K562 (cell line): ENCODE measurements around the gene AIMP2. TPM values are rescaled to one million over a fixed set of nuclear protein-coding genes. Genes with fewer than 3 reads are reported as not detected.

Source experiments
- CBX1 ChIP-seq: sonication (generic); IDR thresholded peaks from 2 replicates; pipeline ENCODE4 v1.6.1; 2016; ENCODE audit warnings: antibody characterized with exemption, low read depth, mild to moderate bottlenecking
- DMBX1 ChIP-seq: fragments of 250-450 bp; sonication (Bioruptor Pico); IDR thresholded peaks from 2 replicates; pipeline ENCODE4 v1.8.0; 2022; ENCODE audit warnings: inconsistent platforms, mild to moderate bottlenecking, moderate library complexity, borderline replicate concordance
- JUN ChIP-seq, 2 experiments: sonication (generic) in 1 of 2; formaldehyde crosslinking in 1 of 2; IDR thresholded peaks; 2 replicates each; pipeline versions ENCODE4 v1.6.1 to v1.8.0; 2012 to 2022; ENCODE audit warnings: borderline replicate concordance in 2 of 2, mild to moderate bottlenecking in 2 of 2, improper control_type of control experiment in 1 of 2, low read depth in 1 of 2, low read length in 1 of 2, missing genetic modification reagents in 1 of 2
- NR4A1 ChIP-seq, 2 experiments: fragments of 250-450 bp in 1 of 2; fragments of 450-650 bp in 1 of 2; sonication (Bioruptor Pico) in 1 of 2; IDR thresholded peaks; 2 replicates each; pipeline versions ENCODE4 v1.4.0 to v1.6.1; 2016 to 2020; ENCODE audit warnings: mild to moderate bottlenecking in 2 of 2, missing compliant biosample characterization in 1 of 2, missing genetic modification characterization in 1 of 2, moderate library complexity in 1 of 2
- RBM15 ChIP-seq: fragments of 200-400 bp; formaldehyde crosslinking; IDR thresholded peaks from 2 replicates; pipeline ENCODE4 v1.6.1; 2018; ENCODE audit warnings: mild to moderate bottlenecking, low read length, moderate library complexity; ENCODE audit not compliant: insufficient read depth
- SMARCB1 ChIP-seq: IDR thresholded peaks from 2 replicates; pipeline ENCODE4 v1.6.1; 2011; ENCODE audit warnings: improper control_type of control experiment, low read depth; ENCODE audit not compliant: insufficient read length
- ZNF134 ChIP-seq: fragments of 250-450 bp; sonication (Bioruptor Pico); conservative IDR thresholded peaks from 2 replicates; pipeline ENCODE4 v1.4.0; 2020
- ZNF197 ChIP-seq: fragments of 200-800 bp; sonication (Bioruptor generic); IDR thresholded peaks from 2 replicates; pipeline ENCODE4 v1.6.1; 2016; ENCODE audit warnings: low read depth, missing genetic modification characterization, missing compliant biosample characterization
- ZNF644 ChIP-seq: fragments of 200-800 bp; sonication (Bioruptor generic); IDR thresholded peaks from 2 replicates; pipeline ENCODE4 v1.6.1; 2016; ENCODE audit warnings: low read depth, missing genetic modification characterization, missing compliant biosample characterization
- ZNF668 ChIP-seq: fragments of 250-450 bp; sonication (Bioruptor Pico); IDR thresholded peaks from 2 replicates; pipeline ENCODE4 v1.8.0; 2022; ENCODE audit warnings: mild to moderate bottlenecking, inconsistent platforms
- ZNF766 ChIP-seq: fragments of 200-800 bp; sonication (Bioruptor generic); conservative IDR thresholded peaks from 2 replicates; pipeline ENCODE4 v1.6.1; 2016; ENCODE audit warnings: missing genetic modification characterization, missing compliant biosample characterization
- polyA plus RNA-seq, 8 experiments: library from polyadenylated mRNA; depleted of rRNA in 4 of 8; stranded (reverse) in 5 of 8; unstranded in 3 of 8; fragments of >200 nt; fragmentation: Nextera tagmentation in 2 of 8; fragmentation: Illumina TruSeq in 1 of 8; extraction: Ambion mirVana in 2 of 8; extraction: Trizol in 1 of 8; gene quantifications; 2 replicates each; pipeline versions ENCODE4 v1.2.1 to v1.2.3, GENCODE V29; 2011 to 2014; ENCODE audit warnings: inconsistent platforms in 1 of 8, missing spikeins in 1 of 8
- total RNA-seq, 7 experiments: library from RNA; depleted of rRNA in 6 of 7; stranded (reverse); fragments of >200 nt in 6 of 7; fragmentation: Illumina TruSeq in 2 of 7; extraction: Trizol in 2 of 7; gene quantifications; 2 replicates each; pipeline versions ENCODE4 v1.2.1 to v1.2.3, GENCODE V29; 2011 to 2021; ENCODE audit warnings: low replicate concordance in 1 of 7
- TF ChIP-seq, protein P1 (sequence below), 2 experiments: fragments of 450-650 bp in 1 of 2; sonication (generic) in 1 of 2; formaldehyde crosslinking in 1 of 2; IDR thresholded peaks in 1 of 2; conservative IDR thresholded peaks in 1 of 2; 2 replicates each; pipeline versions ENCODE4 v1.6.1 to v1.8.1; 2016 to 2023; ENCODE audit warnings: mild to moderate bottlenecking in 2 of 2, moderate library complexity in 2 of 2, inconsistent platforms in 1 of 2, missing genetic modification reagents in 1 of 2
- TF ChIP-seq, protein P2 (sequence below): fragments of 250-450 bp; sonication (Bioruptor Pico); IDR thresholded peaks from 2 replicates; pipeline ENCODE4 v1.4.0; 2020
- TF ChIP-seq, protein P3 (sequence below): fragments of 450-650 bp; formaldehyde crosslinking; IDR thresholded peaks from 2 replicates; pipeline ENCODE4 v1.4.0; 2020; ENCODE audit warnings: mild to moderate bottlenecking, moderate library complexity
- TF ChIP-seq, protein P4 (sequence below): fragments of 450-650 bp; IDR thresholded peaks from 2 replicates; pipeline ENCODE4 v1.6.1; 2016; ENCODE audit warnings: borderline replicate concordance

The AIMP2 gene
- total and polyA plus RNA-seq, 9 of the 15 experiments (the other 6 are each of a cell fraction or from before 2014, with no cell fraction given) = 47.5 to 84.9 (median 63.5) TPM

DNA sequence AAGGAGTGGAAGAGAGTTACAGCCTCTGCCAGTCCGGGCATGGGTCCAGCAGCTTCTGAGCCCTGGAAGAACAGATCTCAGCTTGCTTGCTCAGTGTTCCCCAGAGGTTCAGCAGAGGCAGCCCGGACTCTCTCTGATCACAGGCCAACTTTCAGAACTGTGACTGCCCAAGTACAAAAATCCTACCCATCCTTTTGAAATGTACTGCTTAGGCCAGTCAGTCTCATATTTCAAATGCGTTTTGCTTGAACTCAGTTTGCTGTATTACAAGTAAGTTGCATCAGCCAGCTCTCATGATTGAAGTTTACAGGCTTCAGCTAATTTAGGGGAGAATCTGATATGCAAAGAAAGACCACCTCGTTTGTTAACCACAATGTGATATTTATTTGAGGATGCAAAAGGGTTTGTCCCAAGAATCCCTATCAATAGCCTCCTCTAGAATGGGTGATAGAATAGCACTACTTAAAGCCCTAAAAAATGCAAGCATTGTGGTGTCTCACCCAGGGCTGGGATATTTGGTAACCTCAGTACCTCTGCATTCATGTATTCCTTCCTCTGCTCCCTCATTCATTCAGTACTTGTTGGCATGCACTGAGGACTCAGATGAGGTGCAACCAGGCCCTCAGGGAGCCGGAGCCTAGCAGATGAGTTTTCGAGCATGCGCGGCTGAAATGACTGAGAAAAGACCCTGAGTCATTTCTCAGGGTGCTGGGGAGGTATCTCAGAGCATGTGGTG is 7.0 kb downstream of the AIMP2 start (continued):
- peak; percentile 25; the same call in 1 of the 2 replicates for TF ChIP-seq JUN (IDR thresholded peaks at IDR 0.05; ENCODE audit: borderline replicate concordance, low read depth, low read length)
- TF ChIP-seq JUN (CRISPR knock-in tag; IDR thresholded peaks at IDR 0.05; ENCODE audit: borderline replicate concordance) = no peak
- TF ChIP-seq SMARCB1 = no peak
- TF ChIP-seq, protein P1, sequence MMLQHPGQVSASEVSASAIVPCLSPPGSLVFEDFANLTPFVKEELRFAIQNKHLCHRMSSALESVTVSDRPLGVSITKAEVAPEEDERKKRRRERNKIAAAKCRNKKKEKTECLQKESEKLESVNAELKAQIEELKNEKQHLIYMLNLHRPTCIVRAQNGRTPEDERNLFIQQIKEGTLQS (IDR thresholded peaks at IDR 0.05) = peak; percentile 94
- TF ChIP-seq, protein P1 (CRISPR knock-in tag; conservative IDR thresholded peaks at IDR 0.05) = no peak
- no peak for TF ChIP-seq ZNF134 (CRISPR knock-in tag)
- TF ChIP-seq CBX1 = no peak
- no peak for TF ChIP-seq RBM15
- TF ChIP-seq ZNF668 (CRISPR knock-in tag) = peak; percentile 5; the same call in 1 of the 2 replicates
- TF ChIP-seq NR4A1 (CRISPR knock-in tag; IDR thresholded peaks at IDR 0.05) = no peak
- peak; percentile 90; the same call in 1 of the 2 replicates for TF ChIP-seq NR4A1 (tag; IDR thresholded peaks at IDR 0.05)
- TF ChIP-seq DMBX1 (CRISPR knock-in tag) = peak; percentile 78
- TF ChIP-seq, protein P2, sequence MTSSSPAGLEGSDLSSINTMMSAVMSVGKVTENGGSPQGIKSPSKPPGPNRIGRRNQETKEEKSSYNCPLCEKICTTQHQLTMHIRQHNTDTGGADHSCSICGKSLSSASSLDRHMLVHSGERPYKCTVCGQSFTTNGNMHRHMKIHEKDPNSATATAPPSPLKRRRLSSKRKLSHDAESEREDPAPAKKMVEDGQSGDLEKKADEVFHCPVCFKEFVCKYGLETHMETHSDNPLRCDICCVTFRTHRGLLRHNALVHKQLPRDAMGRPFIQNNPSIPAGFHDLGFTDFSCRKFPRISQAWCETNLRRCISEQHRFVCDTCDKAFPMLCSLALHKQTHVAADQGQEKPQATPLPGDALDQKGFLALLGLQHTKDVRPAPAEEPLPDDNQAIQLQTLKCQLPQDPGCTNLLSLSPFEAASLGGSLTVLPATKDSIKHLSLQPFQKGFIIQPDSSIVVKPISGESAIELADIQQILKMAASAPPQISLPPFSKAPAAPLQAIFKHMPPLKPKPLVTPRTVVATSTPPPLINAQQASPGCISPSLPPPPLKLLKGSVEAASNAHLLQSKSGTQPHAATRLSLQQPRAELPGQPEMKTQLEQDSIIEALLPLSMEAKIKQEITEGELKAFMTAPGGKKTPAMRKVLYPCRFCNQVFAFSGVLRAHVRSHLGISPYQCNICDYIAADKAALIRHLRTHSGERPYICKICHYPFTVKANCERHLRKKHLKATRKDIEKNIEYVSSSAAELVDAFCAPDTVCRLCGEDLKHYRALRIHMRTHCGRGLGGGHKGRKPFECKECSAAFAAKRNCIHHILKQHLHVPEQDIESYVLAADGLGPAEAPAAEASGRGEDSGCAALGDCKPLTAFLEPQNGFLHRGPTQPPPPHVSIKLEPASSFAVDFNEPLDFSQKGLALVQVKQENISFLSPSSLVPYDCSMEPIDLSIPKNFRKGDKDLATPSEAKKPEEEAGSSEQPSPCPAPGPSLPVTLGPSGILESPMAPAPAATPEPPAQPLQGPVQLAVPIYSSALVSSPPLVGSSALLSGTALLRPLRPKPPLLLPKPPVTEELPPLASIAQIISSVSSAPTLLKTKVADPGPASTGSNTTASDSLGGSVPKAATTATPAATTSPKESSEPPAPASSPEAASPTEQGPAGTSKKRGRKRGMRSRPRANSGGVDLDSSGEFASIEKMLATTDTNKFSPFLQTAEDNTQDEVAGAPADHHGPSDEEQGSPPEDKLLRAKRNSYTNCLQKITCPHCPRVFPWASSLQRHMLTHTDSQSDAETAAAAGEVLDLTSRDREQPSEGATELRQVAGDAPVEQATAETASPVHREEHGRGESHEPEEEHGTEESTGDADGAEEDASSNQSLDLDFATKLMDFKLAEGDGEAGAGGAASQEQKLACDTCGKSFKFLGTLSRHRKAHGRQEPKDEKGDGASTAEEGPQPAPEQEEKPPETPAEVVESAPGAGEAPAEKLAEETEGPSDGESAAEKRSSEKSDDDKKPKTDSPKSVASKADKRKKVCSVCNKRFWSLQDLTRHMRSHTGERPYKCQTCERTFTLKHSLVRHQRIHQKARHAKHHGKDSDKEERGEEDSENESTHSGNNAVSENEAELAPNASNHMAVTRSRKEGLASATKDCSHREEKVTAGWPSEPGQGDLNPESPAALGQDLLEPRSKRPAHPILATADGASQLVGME = no peak
- TF ChIP-seq, protein P3, sequence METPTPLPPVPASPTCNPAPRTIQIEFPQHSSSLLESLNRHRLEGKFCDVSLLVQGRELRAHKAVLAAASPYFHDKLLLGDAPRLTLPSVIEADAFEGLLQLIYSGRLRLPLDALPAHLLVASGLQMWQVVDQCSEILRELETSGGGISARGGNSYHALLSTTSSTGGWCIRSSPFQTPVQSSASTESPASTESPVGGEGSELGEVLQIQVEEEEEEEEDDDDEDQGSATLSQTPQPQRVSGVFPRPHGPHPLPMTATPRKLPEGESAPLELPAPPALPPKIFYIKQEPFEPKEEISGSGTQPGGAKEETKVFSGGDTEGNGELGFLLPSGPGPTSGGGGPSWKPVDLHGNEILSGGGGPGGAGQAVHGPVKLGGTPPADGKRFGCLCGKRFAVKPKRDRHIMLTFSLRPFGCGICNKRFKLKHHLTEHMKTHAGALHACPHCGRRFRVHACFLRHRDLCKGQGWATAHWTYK (CRISPR knock-in tag) = no peak
- peak; percentile 91 for TF ChIP-seq ZNF197 (CRISPR knock-in tag)
- TF ChIP-seq ZNF644 (tag) = peak; percentile 68
- TF ChIP-seq, protein P4, sequence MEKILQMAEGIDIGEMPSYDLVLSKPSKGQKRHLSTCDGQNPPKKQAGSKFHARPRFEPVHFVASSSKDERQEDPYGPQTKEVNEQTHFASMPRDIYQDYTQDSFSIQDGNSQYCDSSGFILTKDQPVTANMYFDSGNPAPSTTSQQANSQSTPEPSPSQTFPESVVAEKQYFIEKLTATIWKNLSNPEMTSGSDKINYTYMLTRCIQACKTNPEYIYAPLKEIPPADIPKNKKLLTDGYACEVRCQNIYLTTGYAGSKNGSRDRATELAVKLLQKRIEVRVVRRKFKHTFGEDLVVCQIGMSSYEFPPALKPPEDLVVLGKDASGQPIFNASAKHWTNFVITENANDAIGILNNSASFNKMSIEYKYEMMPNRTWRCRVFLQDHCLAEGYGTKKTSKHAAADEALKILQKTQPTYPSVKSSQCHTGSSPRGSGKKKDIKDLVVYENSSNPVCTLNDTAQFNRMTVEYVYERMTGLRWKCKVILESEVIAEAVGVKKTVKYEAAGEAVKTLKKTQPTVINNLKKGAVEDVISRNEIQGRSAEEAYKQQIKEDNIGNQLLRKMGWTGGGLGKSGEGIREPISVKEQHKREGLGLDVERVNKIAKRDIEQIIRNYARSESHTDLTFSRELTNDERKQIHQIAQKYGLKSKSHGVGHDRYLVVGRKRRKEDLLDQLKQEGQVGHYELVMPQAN = no peak
- peak; percentile 92 for TF ChIP-seq ZNF766 (CRISPR knock-in tag)
